Activated gamma-delta T cell (primary cell): ENCODE data around the gene LCORL.
"Not testable (repeated sequence)": the region's sequence is repeated elsewhere in the genome, so short reads cannot be mapped to it uniquely, and the experiment has no call there.

ENCODE experiments used
- DNase-seq: peaks from one replicate; lab custom pipeline; 2025; lab: John Stamatoyannopoulos, UW

The LCORL gene

DNA sequence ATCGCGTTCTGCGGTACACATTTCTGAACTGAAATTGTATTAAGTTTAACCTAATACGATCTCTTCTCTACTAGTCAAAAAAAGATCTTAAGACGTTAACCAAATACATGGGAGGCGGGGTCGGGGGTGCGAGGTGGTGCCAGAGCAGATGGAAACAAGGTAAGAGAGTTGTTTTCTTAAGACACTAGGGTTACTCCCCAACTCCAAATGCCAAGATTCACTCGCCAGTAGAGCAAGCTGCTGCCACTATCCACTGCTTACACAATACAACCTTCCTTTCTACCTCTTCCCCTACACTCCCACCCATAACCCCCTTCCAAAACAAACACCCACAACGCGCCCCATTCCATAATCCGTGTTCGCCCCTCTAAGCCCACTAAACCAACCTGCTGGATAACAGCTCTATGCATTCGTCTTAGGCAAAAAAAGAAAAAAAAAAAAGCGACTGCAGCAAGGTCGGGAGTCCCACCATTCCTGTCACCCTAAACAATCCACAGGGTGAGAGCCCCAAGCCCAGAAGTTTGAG is 1.3 kb downstream of the LCORL start:
- no peak for DNase-seq

GRCh38 chr4:18014269-18014668 is 7.3 kb downstream of the LCORL start:
- DNase-seq = no peak

GRCh38 chr4:18012807-18013462 is 8.6 kb downstream of the LCORL start:
- DNase-seq = no peak

GRCh38 chr4:18012134-18012806 is 9.3 kb downstream of the LCORL start:
- no peak for DNase-seq

DNA sequence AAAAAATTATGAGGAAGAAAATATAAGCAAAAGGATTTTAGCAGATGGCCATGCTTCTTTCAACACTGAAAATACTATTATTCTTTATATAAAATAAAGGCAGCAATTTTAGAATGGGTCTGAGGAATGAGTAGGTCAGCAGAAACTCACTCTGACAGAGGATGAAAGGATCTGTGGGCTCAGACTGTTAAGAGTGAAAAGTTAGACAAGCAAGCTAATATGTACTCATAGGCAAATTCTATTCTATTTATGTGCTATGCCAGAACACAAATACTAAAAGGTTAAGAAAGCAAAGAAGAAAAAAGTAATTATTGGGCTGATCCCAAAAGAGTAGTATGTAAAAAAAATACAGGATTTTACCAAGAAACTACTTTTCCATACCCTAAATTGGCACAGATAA is 13.9 kb downstream of the LCORL start:
- DNase-seq = no peak

GRCh38 chr4:18006432-18006831 is 15.1 kb downstream of the LCORL start:
- not testable (repeated sequence) for DNase-seq

DNA sequence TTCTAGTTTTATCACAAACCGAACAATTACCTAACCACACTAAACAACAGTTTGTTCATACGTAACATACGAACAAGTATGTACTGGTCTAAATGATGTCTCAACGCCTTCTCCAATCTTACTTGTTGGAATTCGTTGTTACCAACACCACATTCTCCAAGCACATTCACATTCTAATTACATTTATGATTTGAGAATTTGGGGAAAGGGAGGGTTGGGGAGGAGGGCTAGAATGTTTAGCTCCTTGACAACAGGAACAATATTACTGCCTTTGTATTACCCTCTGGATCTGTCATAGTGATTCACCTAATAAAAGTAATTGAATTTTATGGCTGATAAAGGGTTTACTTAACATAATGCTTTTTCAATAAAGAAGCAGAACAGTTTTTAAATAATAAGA is 24.4 kb downstream of the LCORL start:
- DNase-seq = no peak

- DNase-seq = no peak
Observed at GRCh38 chr4:17995165-17995564, 26.4 kb downstream of the LCORL start.

DNA sequence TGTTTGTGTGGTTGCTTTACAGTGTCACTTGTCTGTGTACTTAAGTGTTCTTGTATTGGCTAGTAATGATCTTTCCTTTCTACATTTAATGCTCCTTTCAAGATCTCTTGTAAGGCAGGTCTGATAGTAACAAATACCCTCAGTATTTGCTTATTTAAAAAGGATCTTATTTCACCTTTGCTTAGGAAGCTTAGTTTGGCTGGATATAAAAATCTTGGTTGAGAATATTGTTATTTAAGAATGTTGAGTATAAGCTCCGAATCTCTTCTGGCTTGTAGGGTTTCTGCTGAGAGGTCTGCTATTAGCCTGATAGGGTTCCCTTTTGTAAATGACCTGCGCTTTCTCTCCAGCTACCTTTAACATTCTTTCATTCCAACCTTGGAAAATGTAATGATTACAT is 35.7 kb downstream of the LCORL start:
- no peak for DNase-seq

DNA sequence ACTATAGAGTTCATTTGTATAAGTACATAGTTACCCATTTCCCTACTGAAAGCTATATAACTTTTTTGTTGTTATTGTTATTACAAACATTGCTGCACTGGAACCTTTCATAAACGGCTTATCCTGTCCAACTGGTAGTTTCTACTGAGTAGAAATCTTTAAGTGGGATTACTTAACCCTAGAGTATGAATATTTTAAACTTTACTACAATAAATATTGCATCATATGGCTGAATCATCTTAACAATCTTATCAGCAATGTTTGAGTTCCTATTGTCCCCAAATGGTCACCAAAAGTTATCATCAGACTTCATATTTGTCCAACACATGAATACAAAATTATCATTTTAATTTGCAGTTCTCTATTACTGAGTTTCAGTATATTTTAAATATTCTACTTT is 40.5 kb downstream of the LCORL start:
- no peak for DNase-seq

DNA sequence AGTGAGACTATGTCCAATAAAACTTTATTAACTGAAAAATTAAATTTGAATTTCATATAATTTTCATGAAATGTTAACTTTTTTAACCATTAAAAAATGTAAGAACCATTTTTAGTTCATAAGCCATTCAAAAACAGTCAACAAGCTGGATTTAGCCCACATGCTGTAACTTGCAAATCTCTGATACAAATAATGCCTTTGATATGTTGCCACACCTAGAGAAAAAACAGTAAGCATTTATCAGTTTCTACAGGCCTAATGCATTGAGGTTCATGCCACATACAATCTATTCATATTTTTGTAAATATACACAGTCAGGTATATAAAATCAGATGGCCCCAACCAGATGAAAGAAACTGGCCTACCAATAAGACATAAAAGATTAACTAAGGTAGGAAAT is 52.8 kb downstream of the LCORL start:
- DNase-seq = no peak

DNA sequence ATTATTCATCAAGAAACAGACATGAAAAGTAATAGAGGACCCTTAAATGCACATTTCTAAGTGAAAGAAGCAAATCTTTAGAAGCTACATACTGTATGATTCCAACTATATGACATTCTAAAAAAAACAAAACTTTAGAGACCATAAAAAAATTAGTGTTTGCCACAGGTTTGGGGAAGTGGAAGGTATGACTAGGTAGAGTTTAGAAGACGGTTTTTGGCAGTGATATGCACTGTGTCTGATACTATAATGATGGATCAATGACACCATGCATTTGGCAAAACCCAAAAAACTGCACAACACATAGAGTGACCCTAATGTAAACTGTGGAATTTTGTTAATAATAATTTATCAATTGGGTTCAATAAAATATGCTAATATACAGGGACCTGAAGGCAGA is 54.5 kb downstream of the LCORL start:
- DNase-seq = no peak

- DNase-seq = no peak
Observed at GRCh38 chr4:17966312-17966711, 55.2 kb downstream of the LCORL start.

DNA sequence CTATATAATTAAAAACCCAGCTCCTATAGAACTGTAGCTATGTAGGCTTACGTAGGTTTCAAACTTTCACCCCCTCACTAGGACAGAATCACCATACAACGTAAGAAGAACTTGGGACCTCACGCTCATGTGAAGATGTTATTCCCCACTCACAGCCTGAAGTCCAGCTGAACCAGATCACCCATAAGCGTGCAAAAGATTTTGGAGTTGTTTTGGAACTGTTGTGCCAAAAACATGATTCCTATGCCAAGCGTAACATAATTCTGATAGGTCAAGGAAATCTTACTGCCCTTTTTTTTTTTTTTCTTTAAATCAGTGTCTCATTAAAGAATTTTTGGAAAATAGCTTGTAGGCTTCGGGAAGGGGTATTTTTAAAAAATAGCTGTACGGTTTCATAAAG is 57.0 kb downstream of the LCORL start:
- DNase-seq = no peak

GRCh38 chr4:17962171-17962570 is 59.4 kb downstream of the LCORL start:
- DNase-seq = no peak

DNA sequence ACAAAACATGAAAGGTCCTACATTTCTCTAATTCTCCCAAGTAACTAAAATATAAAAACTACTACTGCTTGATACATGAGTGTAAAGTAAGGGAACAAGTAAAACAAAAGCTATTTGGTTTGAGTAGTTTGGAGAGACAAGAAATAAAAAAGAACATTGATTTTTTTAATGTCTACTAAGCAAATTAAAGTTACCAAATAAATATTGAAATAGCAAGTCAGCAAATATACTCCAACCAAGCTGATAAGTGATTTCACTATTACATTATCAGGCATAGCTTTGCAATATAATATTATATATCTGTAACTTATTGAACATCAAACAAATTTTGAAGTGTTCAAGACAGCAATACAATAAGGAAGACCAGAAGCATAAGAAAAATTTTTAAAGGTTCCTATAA is 60.3 kb downstream of the LCORL start:
- no peak for DNase-seq

DNA sequence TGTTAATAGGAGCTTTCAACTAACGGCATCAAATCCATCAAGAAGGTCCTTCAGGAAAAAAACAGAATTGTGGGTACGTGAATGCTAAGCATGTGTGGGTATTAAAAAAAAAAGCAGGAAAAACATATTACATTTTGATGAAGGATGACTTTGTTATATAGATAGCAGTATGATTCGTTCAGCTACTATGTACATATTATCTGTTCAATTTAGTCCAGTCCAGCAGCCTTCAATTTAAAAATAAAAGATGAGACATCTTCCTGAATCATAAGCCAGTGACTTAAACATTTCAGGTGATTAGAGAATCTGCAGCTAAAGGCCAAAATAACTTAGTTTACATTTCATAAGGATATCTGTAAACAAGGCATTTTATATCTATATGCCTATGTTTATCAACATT is 63.4 kb downstream of the LCORL start:
- DNase-seq = no peak

- DNase-seq = no peak
Observed at GRCh38 chr4:17957688-17958087, 63.9 kb downstream of the LCORL start.

- no peak for DNase-seq
Observed at GRCh38 chr4:17956245-17956644, 65.3 kb downstream of the LCORL start.

GRCh38 chr4:17945303-17945702 is 76.3 kb downstream of the LCORL start:
- DNase-seq = no peak

GRCh38 chr4:17941731-17942130 is 79.8 kb downstream of the LCORL start:
- no peak for DNase-seq

DNA sequence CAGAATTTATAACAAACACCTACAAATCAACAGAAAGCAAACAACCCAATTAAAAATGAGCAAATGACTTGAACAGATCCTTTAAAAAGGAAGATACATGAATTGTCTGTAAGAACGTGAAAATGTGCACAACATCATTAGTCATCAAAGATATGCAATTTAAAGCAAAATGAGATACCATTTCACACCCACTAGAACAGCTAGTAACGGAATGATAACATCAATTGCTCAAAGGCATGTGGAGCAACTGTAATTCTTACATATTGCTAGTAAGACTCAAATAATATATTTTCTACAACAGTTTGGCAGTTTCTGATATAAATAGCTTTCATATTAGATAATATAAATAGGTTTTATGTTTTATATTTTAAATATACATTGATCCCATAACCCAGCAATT is 82.5 kb downstream of the LCORL start:
- DNase-seq = no peak

GRCh38 chr4:17934286-17934685 is 87.3 kb downstream of the LCORL start:
- DNase-seq = no peak

GRCh38 chr4:17933126-17933525 is 88.4 kb downstream of the LCORL start:
- no peak for DNase-seq
